HCT116 (cell line): Measurements from ENCODE around the gene COL5A1.

Experiments
- JUND ChIP-seq: IDR thresholded peaks from 2 replicates; pipeline ENCODE4 v1.6.1; 2012
- POLR2A ChIP-seq: IDR thresholded peaks from 2 replicates; pipeline ENCODE4 v1.7.0; 2011; ENCODE audit warnings: borderline replicate concordance; ENCODE audit not compliant: insufficient read depth, insufficient read length; ENCODE audit errors: extremely low read depth
- RAD21 ChIP-seq: IDR thresholded peaks from 2 replicates; pipeline ENCODE4 v1.6.1; 2012; ENCODE audit warnings: low read depth, mild to moderate bottlenecking
- REST ChIP-seq: IDR thresholded peaks from 2 replicates; pipeline ENCODE4 v1.6.1; 2012; ENCODE audit warnings: low read depth
- TF ChIP-seq, protein P1 (sequence below), 3 experiments: fragments of 200-600 bp in 1 of 3; sonication (generic) in 1 of 3; IDR thresholded peaks in 2 of 3; conservative IDR thresholded peaks in 1 of 3; 2 replicates each; pipeline ENCODE4 v1.5.1; 2012 to 2017; ENCODE audit warnings: low read depth in 2 of 3, low read length in 2 of 3, antibody characterized with exemption in 1 of 3, borderline replicate concordance in 1 of 3, control low read depth in 1 of 3, mild to moderate bottlenecking in 1 of 3, mixed read lengths in 1 of 3, mixed run types in 1 of 3, moderate library complexity in 1 of 3; ENCODE audit not compliant: insufficient read depth in 1 of 3

DNA sequence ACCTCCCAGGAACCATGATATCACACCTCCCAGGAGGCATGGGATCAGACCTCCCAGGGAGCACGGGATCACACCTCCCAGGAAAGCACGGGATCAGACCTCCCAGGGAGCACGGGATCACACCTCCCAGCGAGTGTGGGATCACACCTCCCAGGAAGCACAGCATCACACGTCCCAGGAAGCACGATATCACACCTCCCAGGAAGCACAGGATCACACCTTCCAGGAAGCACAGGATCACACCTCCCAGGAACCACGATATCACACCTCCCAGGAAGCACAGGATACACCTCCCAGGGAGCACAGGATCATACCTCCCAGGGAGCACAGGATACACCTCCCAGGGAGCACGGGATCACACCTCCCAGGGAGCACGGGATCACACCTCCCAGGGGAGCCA lies 209.0 kb downstream of the COL5A1 start:
- TF ChIP-seq, protein P1, sequence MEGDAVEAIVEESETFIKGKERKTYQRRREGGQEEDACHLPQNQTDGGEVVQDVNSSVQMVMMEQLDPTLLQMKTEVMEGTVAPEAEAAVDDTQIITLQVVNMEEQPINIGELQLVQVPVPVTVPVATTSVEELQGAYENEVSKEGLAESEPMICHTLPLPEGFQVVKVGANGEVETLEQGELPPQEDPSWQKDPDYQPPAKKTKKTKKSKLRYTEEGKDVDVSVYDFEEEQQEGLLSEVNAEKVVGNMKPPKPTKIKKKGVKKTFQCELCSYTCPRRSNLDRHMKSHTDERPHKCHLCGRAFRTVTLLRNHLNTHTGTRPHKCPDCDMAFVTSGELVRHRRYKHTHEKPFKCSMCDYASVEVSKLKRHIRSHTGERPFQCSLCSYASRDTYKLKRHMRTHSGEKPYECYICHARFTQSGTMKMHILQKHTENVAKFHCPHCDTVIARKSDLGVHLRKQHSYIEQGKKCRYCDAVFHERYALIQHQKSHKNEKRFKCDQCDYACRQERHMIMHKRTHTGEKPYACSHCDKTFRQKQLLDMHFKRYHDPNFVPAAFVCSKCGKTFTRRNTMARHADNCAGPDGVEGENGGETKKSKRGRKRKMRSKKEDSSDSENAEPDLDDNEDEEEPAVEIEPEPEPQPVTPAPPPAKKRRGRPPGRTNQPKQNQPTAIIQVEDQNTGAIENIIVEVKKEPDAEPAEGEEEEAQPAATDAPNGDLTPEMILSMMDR (IDR thresholded peaks at IDR 0.05 in 2 of 3, conservative IDR thresholded peaks at IDR 0.05 in 1 of 3; ENCODE audit: borderline replicate concordance in 1 of 3, insufficient read depth in 1 of 3, low read depth in 2 of 3, low read length in 2 of 3), result no peak
- TF ChIP-seq REST, result no peak
- no peak for TF ChIP-seq JUND
- TF ChIP-seq POLR2A, result no peak
- no peak for TF ChIP-seq RAD21
